Measurements from ENCODE around the gene SLAMF6. TPM values are rescaled to one million over a fixed set of nuclear protein-coding genes. Genes with fewer than 3 reads are reported as not detected.

The SLAMF6 gene
- total and polyA plus RNA-seq, 10 of the 15 experiments (the other 5 are each of a cell fraction or from before 2014, with no cell fraction given): 20.5 to 89.6 (median 36.5) TPM

- Histone ChIP-seq H3K4me3 (no peak overlapping the region), H3K9me3 (replicated peaks; ENCODE audit: control insufficient read depth, insufficient read depth, low read length) (peaks cover 25% of the 10 kb centered on the region), H3K27ac (ENCODE audit: control insufficient read depth, insufficient read depth) (no peak overlapping the region), H3K4me1 (ENCODE audit: control insufficient read depth, insufficient read depth, low read length) (no peaks in the 10 kb centered on the region), H3K36me3 (ENCODE audit: control insufficient read depth in 2 of 2, insufficient read depth in 2 of 2, low read length in 1 of 2) (peaks cover 0 to 23% of the 10 kb centered on the region in 2 experiments; a peak in 3 of 4 replicates), H2AFZ (ENCODE audit: control insufficient read depth, low read depth, low read length) (no peak overlapping the region), H3K27me3 (replicated peaks in 1 of 2; ENCODE audit: control insufficient read depth in 2 of 2, insufficient read depth in 2 of 2, low read length in 1 of 2) (no peaks in the 10 kb centered on the region), H3K79me2 (ENCODE audit: control insufficient read depth, insufficient read depth, low read length) (peaks cover 3% of the 10 kb centered on the region), H3K4me2 (ENCODE audit: control insufficient read depth, insufficient read depth) (no peak overlapping the region), H4K20me1 (ENCODE audit: control insufficient read depth, insufficient read depth) (no peaks in the 10 kb centered on the region), H3K9ac (ENCODE audit: control insufficient read depth, insufficient read depth, low read length) (no peak overlapping the region)
- ChIA-PET CTCF (no interaction called here), POLR2A (no interaction called here), SMC1A (ENCODE audit: uncharacterized antibody, unreplicated experiment) (interaction anchor here (0.7 to 5.5 kb wide), 8 partner anchors 14 to 109 kb away, joined by 3 to 22 read pairs (median 3); no protein-coding TSS in a partner anchor), RAD21 (ENCODE audit: unreplicated experiment) (interaction anchor here (0.5 to 1.0 kb wide), 2 partner anchors 53 to 109 kb away, joined by 3 read pairs; no protein-coding TSS in a partner anchor)
- FAIRE-seq: no peak
- whole genome bisulfite sequencing (ENCODE audit: insufficient coverage, insufficient replicate concordance, low lambda C conversion rate, missing lambda C conversion rate): 87% methylated on average over 4 of the region's 4 CpGs
- no TSS peak for BruUV-seq (replicated peaks)
- DNase-seq (ENCODE audit: low read depth, low spot score): no peak
- ATAC-seq: no peak
- in situ Hi-C loops (cut with MboI): no loop called here
- intact Hi-C loops (cut with micrococcal nuclease; ENCODE audit: unreplicated experiment): no loop called here
- TF ChIP-seq EGR1 (IDR thresholded peaks at IDR 0.05; ENCODE audit: borderline replicate concordance in 1 of 2, low read depth in 2 of 2, low read length in 2 of 2) (no peak), TCF7 (IDR thresholded peaks at IDR 0.05; ENCODE audit: borderline replicate concordance) (no peak), SKIL (IDR thresholded peaks at IDR 0.05; ENCODE audit: low read depth, poor library complexity, severe bottlenecking) (no peak), SUPT20H (IDR thresholded peaks at IDR 0.05; ENCODE audit: borderline replicate concordance, control insufficient read depth, low read depth, low read length) (no peak), RB1 (IDR thresholded peaks at IDR 0.05; ENCODE audit: borderline replicate concordance) (no peak), RAD21 (IDR thresholded peaks at IDR 0.05; ENCODE audit: insufficient read depth, low read depth, low read length) (no peak), GATAD2B (conservative IDR thresholded peaks at IDR 0.05; ENCODE audit: low read depth) (no peak), E2F8 (IDR thresholded peaks at IDR 0.05; ENCODE audit: low read depth, partially characterized antibody) (no peak), CHD1 (IDR thresholded peaks at IDR 0.05; ENCODE audit: low read depth, low read length) (no peak), MYC (IDR thresholded peaks at IDR 0.05; ENCODE audit: insufficient read depth, insufficient read length, insufficient replicate concordance, low read length, severe bottlenecking) (no peak), ZBTB40 (IDR thresholded peaks at IDR 0.05; ENCODE audit: borderline replicate concordance) (no peak), BACH1 (IDR thresholded peaks at IDR 0.05; ENCODE audit: borderline replicate concordance) (no peak)
Measured at GRCh38 chr1:160496334-160496733, 26.7 kb downstream of the SLAMF6 start.
